Neural cell (in vitro differentiated cells): Measurements from ENCODE around the gene AK2. TPM values are rescaled to one million over a fixed set of nuclear protein-coding genes. Genes with fewer than 3 reads are reported as not detected.

Experiments
- H2AFZ ChIP-seq: fragments of 200-600, 300-800 bp; sonication (generic), shearing (Covaris generic); 2 replicates; pipeline ENCODE4 v1.6.0; 2014; ENCODE audit warnings: low read depth, mild to moderate bottlenecking, antibody characterized with exemption, low read length, moderate library complexity
- H3F3A ChIP-seq: fragments of 200-600 bp; shearing (Covaris generic); 2 replicates; pipeline ENCODE4 v1.6.1; 2016; ENCODE audit warnings: mild to moderate bottlenecking, moderate library complexity, mixed read lengths, antibody characterized with exemption, low read length; ENCODE audit not compliant: insufficient read depth, poor library complexity, severe bottlenecking
- H3K27ac ChIP-seq: fragments of 200-600, 300-800 bp; sonication (generic), shearing (Covaris generic); 2 replicates; pipeline ENCODE4 v1.5.1; 2014; ENCODE audit warnings: mild to moderate bottlenecking, low read length, moderate library complexity
- H3K27me3 ChIP-seq: fragments of 300-800, 200-600 bp; sonication (generic), shearing (Covaris generic); 2 replicates; pipeline ENCODE4 v1.6.0; 2014; ENCODE audit warnings: mild to moderate bottlenecking, low read depth, low read length, moderate library complexity; ENCODE audit not compliant: insufficient read depth
- H3K36me3 ChIP-seq: fragments of 300-800, 200-600 bp; sonication (generic), shearing (Covaris generic); 2 replicates; pipeline ENCODE4 v1.5.1; 2014; ENCODE audit warnings: mild to moderate bottlenecking, antibody characterized with exemption, low read length, moderate library complexity; ENCODE audit not compliant: insufficient read depth
- H3K4me2 ChIP-seq: fragments of 300-800, 200-600 bp; sonication (generic), shearing (Covaris generic); 2 replicates; pipeline ENCODE4 v1.6.0; 2014; ENCODE audit warnings: mild to moderate bottlenecking, low read length
- H3K4me3 ChIP-seq: fragments of 300-800, 200-600 bp; sonication (generic), shearing (Covaris generic); 2 replicates; pipeline ENCODE4 v1.5.1; 2014; ENCODE audit warnings: mild to moderate bottlenecking, low read length, moderate library complexity
- H3K79me2 ChIP-seq: fragments of 200-600 bp; shearing (Covaris generic); replicated peaks from 2 replicates; pipeline ENCODE4 v1.6.0; 2014; ENCODE audit warnings: mild to moderate bottlenecking, low read length, moderate library complexity; ENCODE audit not compliant: insufficient read depth
- H3K9ac ChIP-seq: fragments of 300-800, 200-600 bp; sonication (generic), shearing (Covaris generic); 2 replicates; pipeline ENCODE4 v1.6.1; 2016; ENCODE audit warnings: mild to moderate bottlenecking, low read length, mixed read lengths
- H3K9me2 ChIP-seq: fragments of 200-600 bp; shearing (Covaris generic); 2 replicates; pipeline ENCODE4 v1.6.1; 2016; ENCODE audit warnings: mild to moderate bottlenecking, low read length, mixed read lengths; ENCODE audit not compliant: insufficient read depth
- H3K9me3 ChIP-seq: fragments of 200-600, 300-800 bp; sonication (generic), shearing (Covaris generic); 2 replicates; pipeline ENCODE4 v1.6.1; 2016; ENCODE audit warnings: mild to moderate bottlenecking, mixed run types, low read length, moderate library complexity, mixed read lengths
- H4K20me1 ChIP-seq: fragments of 200-600 bp; shearing (Covaris generic); 2 replicates; pipeline ENCODE4 v1.6.1; 2016; ENCODE audit warnings: mild to moderate bottlenecking, mixed run types; ENCODE audit not compliant: insufficient read depth
- CTCF ChIP-seq: fragments of 450-650 bp; IDR thresholded peaks from 2 replicates; pipeline ENCODE4 v1.5.1; 2014; ENCODE audit warnings: antibody characterized with exemption, mild to moderate bottlenecking, moderate library complexity; ENCODE audit not compliant: poor library complexity, severe bottlenecking
- EP300 ChIP-seq: fragments of 450-650 bp; conservative IDR thresholded peaks from 2 replicates; pipeline ENCODE4 v1.6.1; 2014; ENCODE audit warnings: antibody characterized with exemption, mild to moderate bottlenecking, moderate library complexity; ENCODE audit not compliant: poor library complexity, severe bottlenecking
- EZH2 ChIP-seq: fragments of 200-600, 300-800 bp; shearing (Covaris generic), sonication (generic); IDR thresholded peaks from 2 replicates; pipeline ENCODE4 v1.6.1; 2014; ENCODE audit warnings: antibody characterized with exemption, low read length, borderline replicate concordance, mild to moderate bottlenecking; ENCODE audit not compliant: insufficient read depth, poor library complexity, severe bottlenecking
- MXI1 ChIP-seq: fragments of 450-650 bp; conservative IDR thresholded peaks from 2 replicates; pipeline ENCODE4 v1.6.1; 2014; ENCODE audit warnings: antibody characterized with exemption, mild to moderate bottlenecking; ENCODE audit not compliant: poor library complexity, severe bottlenecking
- POLR2AphosphoS5 ChIP-seq: IDR thresholded peaks from 2 replicates; pipeline ENCODE4 v1.6.1; 2012
- RAD21 ChIP-seq: fragments of 450-650 bp; conservative IDR thresholded peaks from 2 replicates; pipeline ENCODE4 v1.6.1; 2014; ENCODE audit warnings: antibody characterized with exemption, mild to moderate bottlenecking, moderate library complexity
- REST ChIP-seq: IDR thresholded peaks from 2 replicates; pipeline ENCODE4 v1.6.1; 2012; ENCODE audit warnings: borderline replicate concordance
- SMC3 ChIP-seq: fragments of 450-650 bp; conservative IDR thresholded peaks from 2 replicates; pipeline ENCODE4 v1.6.1; 2014; ENCODE audit warnings: antibody characterized with exemption, mild to moderate bottlenecking, moderate library complexity; ENCODE audit not compliant: poor library complexity
- TAF1 ChIP-seq: IDR thresholded peaks from 2 replicates; pipeline ENCODE4 v1.6.1; 2012; ENCODE audit warnings: low read depth
- polyA plus RNA-seq: library from polyadenylated mRNA; depleted of rRNA; stranded (reverse); fragments of >200 nt; gene quantifications from 2 replicates; pipeline ENCODE4 v1.2.3, GENCODE V29; 2014

AK2 gene
- polyA plus RNA-seq, 1 donor from 2014 or later: 107 TPM

- Histone ChIP-seq H4K20me1 (no peaks in the 10 kb centered on the region), H3K9me2 (no peaks in the 10 kb centered on the region), H3K27me3 (no peaks in the 10 kb centered on the region), H3K9me3 (no peaks in the 10 kb centered on the region), H3K36me3 (no peaks in the 10 kb centered on the region), H3K79me2 (peaks cover 5% of the 10 kb centered on the region), H3K4me2 (no peak overlapping the region), H3F3A (no peaks in the 10 kb centered on the region), H2AFZ (no peak overlapping the region), H3K4me3 (no peak overlapping the region), H3K27ac (no peak overlapping the region), H3K9ac (no peak overlapping the region)
- TF ChIP-seq TAF1: no peak
- no peak for TF ChIP-seq RAD21
- TF ChIP-seq EP300: no peak
- no peak for TF ChIP-seq REST
Measured at GRCh38 chr1:33030575-33030974, 6.1 kb downstream of the AK2 start.

- Histone ChIP-seq H3K9me3 (no peaks in the 10 kb centered on the region), H4K20me1 (no peaks in the 10 kb centered on the region), H3K27me3 (no peaks in the 10 kb centered on the region), H2AFZ (no peak overlapping the region), H3K27ac (no peak overlapping the region), H3K36me3 (no peaks in the 10 kb centered on the region), H3K79me2 (peaks cover 3% of the 10 kb centered on the region), H3K4me2 (no peak overlapping the region), H3F3A (no peaks in the 10 kb centered on the region), H3K9me2 (no peaks in the 10 kb centered on the region), H3K4me3 (no peak overlapping the region), H3K9ac (no peak overlapping the region)
- TF ChIP-seq REST (no peak), EZH2 (no peak), TAF1 (no peak), POLR2AphosphoS5 (no peak), MXI1 (no peak), CTCF (no peak), SMC3 (no peak), EP300 (no peak), RAD21 (no peak)
Measured at GRCh38 chr1:33029921-33030320, 6.8 kb downstream of the AK2 start.
